ENCODE measurements around the gene MAN2A1.
"Not testable (repeated sequence)": the region's sequence is repeated elsewhere in the genome, so short reads cannot be mapped to it uniquely, and the experiment has no call there.

Gene MAN2A1

GRCh38 chr5:109876941-109877669, 187.4 kb downstream of the MAN2A1 start:
- DNase-seq = no peak

- no peak for DNase-seq
Observed at GRCh38 chr5:109877670-109878045, 187.9 kb downstream of the MAN2A1 start.

- no peak for DNase-seq
Observed at GRCh38 chr5:109878887-109879286, 189.2 kb downstream of the MAN2A1 start.

GRCh38 chr5:109880907-109881685, 191.4 kb downstream of the MAN2A1 start:
- DNase-seq = no peak

- no peak for DNase-seq
Observed at GRCh38 chr5:109882546-109882945, 192.8 kb downstream of the MAN2A1 start.

- no peak for DNase-seq
Observed at GRCh38 chr5:109884676-109885075, 194.9 kb downstream of the MAN2A1 start.

- DNase-seq = no peak
Observed at GRCh38 chr5:109885205-109885604, 195.5 kb downstream of the MAN2A1 start.

- DNase-seq = no peak
Observed at GRCh38 chr5:109888989-109889388, 199.3 kb downstream of the MAN2A1 start.

- DNase-seq = not testable (repeated sequence)
Observed at GRCh38 chr5:109893271-109893670, 203.5 kb downstream of the MAN2A1 start.

- no peak for DNase-seq
Observed at GRCh38 chr5:109898269-109899162, 208.8 kb downstream of the MAN2A1 start.

GRCh38 chr5:109899163-109899535, 209.4 kb downstream of the MAN2A1 start:
- DNase-seq = no peak

GRCh38 chr5:109900461-109900860, 210.7 kb downstream of the MAN2A1 start:
- no peak for DNase-seq

- no peak for DNase-seq
Observed at GRCh38 chr5:109900911-109901627, 211.3 kb downstream of the MAN2A1 start.

GRCh38 chr5:109901628-109901981, 211.9 kb downstream of the MAN2A1 start:
- DNase-seq = no peak

GRCh38 chr5:109903061-109903460, 213.3 kb downstream of the MAN2A1 start:
- DNase-seq = no peak

- DNase-seq = no peak
Observed at GRCh38 chr5:109905906-109906305, 216.2 kb downstream of the MAN2A1 start.

GRCh38 chr5:109907189-109907588, 217.5 kb downstream of the MAN2A1 start:
- DNase-seq = no peak

- DNase-seq = no peak
Observed at GRCh38 chr5:109907731-109908130, 218.0 kb downstream of the MAN2A1 start.

- no peak for DNase-seq
Observed at GRCh38 chr5:109908366-109908765, 218.6 kb downstream of the MAN2A1 start.

- no peak for DNase-seq
Observed at GRCh38 chr5:109910874-109911273, 221.1 kb downstream of the MAN2A1 start.

- DNase-seq = no peak
Observed at GRCh38 chr5:109911731-109912130, 222.0 kb downstream of the MAN2A1 start.

GRCh38 chr5:109914906-109915305, 225.2 kb downstream of the MAN2A1 start:
- no peak for DNase-seq
